GM19395 (cell line): Measurements from ENCODE around the gene KIF6.

ENCODE experiments used
- ATAC-seq: cut with Tn5 transposase; IDR thresholded peaks from one replicate; pipeline ENCODE4 v1.9.1; 2021; ENCODE audit warnings: mild to moderate bottlenecking, moderate library complexity; ENCODE audit not compliant: unreplicated experiment

Gene KIF6

GRCh38 chr6:39602601-39603519 is 122.3 kb downstream of the KIF6 start:
- no peak for ATAC-seq

GRCh38 chr6:39599973-39600372 is 125.2 kb downstream of the KIF6 start:
- ATAC-seq, result no peak

GRCh38 chr6:39599341-39599740 is 125.9 kb downstream of the KIF6 start:
- ATAC-seq, result no peak

- ATAC-seq, result no peak
Observed at GRCh38 chr6:39594285-39594684, 130.9 kb downstream of the KIF6 start.

- no peak for ATAC-seq
Observed at GRCh38 chr6:39593646-39594045, 131.6 kb downstream of the KIF6 start.

GRCh38 chr6:39590871-39591393 is 134.3 kb downstream of the KIF6 start:
- ATAC-seq, result no peak

- no peak for ATAC-seq
Observed at GRCh38 chr6:39587080-39587479, 138.1 kb downstream of the KIF6 start.

GRCh38 chr6:39585641-39586040 is 139.6 kb downstream of the KIF6 start:
- no peak for ATAC-seq

- ATAC-seq, result no peak
Observed at GRCh38 chr6:39577446-39578165, 147.6 kb downstream of the KIF6 start.

GRCh38 chr6:39576556-39577303 is 148.5 kb downstream of the KIF6 start:
- no peak for ATAC-seq

- ATAC-seq, result no peak
Observed at GRCh38 chr6:39574991-39575390, 150.2 kb downstream of the KIF6 start.

GRCh38 chr6:39573541-39573940 is 151.7 kb downstream of the KIF6 start:
- ATAC-seq, result no peak

- no peak for ATAC-seq
Observed at GRCh38 chr6:39572661-39573340, 152.4 kb downstream of the KIF6 start.

GRCh38 chr6:39568896-39569295 is 156.3 kb downstream of the KIF6 start:
- ATAC-seq, result no peak

- ATAC-seq, result no peak
Observed at GRCh38 chr6:39567091-39567490, 158.1 kb downstream of the KIF6 start.

- no peak for ATAC-seq
Observed at GRCh38 chr6:39566456-39566855, 158.8 kb downstream of the KIF6 start.

- ATAC-seq, result no peak
Observed at GRCh38 chr6:39565956-39566355, 159.3 kb downstream of the KIF6 start.

GRCh38 chr6:39563566-39564311 is 161.5 kb downstream of the KIF6 start:
- ATAC-seq, result no peak

- ATAC-seq, result no peak
Observed at GRCh38 chr6:39561536-39562266, 163.5 kb downstream of the KIF6 start.
